ENCODE measurements around the gene FAM162B.

- TF ChIP-seq CTCF (IDR thresholded peaks at IDR 0.05): no peak
- no peak for TF ChIP-seq EZH2 (IDR thresholded peaks at IDR 0.05; ENCODE audit: borderline replicate concordance, insufficient read depth, low read depth, low read length, poor library complexity, severe bottlenecking)
These were observed 35.0 kb downstream of the FAM162B start for GRCh38 chr6:116730513-116730912.
